Astrocyte (in vitro differentiated cells and primary cell): Measurements from ENCODE around the gene NR2F2.
A peak's percentile ranks its signal among the peaks of the same experiment; 100 is the strongest.

Experiments
- CTCF ChIP-seq: IDR thresholded peaks from 2 replicates; pipeline ENCODE4 v1.5.1; 2011; ENCODE audit warnings: low read depth, mild to moderate bottlenecking, inconsistent platforms, low read length, moderate library complexity; ENCODE audit not compliant: insufficient read depth
- EZH2 ChIP-seq: IDR thresholded peaks from 2 replicates; pipeline ENCODE4 v1.6.1; 2012; ENCODE audit warnings: mild to moderate bottlenecking, low read length, inconsistent platforms; ENCODE audit not compliant: insufficient read depth

GRCh38 chr15:96345560-96346399, 15.3 kb downstream of the NR2F2 start:
- peak; percentile 37 for TF ChIP-seq CTCF
- no peak for TF ChIP-seq EZH2
